Measurements from ENCODE around the gene AGRN. TPM values are rescaled to one million over a fixed set of nuclear protein-coding genes. Genes with fewer than 3 reads are reported as not detected.

Gene AGRN
- total and polyA plus RNA-seq, 4 experiments from 2014 or later, result 1.2 to 1.4 TPM; not detected in 2

- POLR2A ChIA-PET (ENCODE audit: partially characterized antibody), result no interaction called here
- H3K4me1 Mint-ChIP-seq, result peaks cover 0 to 3% (median 0%) of the 10 kb centered on the region in 4 donors
- H3K9me3 Mint-ChIP-seq, result no peaks in the 10 kb centered on the region
- Histone ChIP-seq H3K4me1 (ENCODE audit: insufficient read depth, low read length) (no peaks in the 10 kb centered on the region), H3K9me3 (ENCODE audit: control insufficient read depth in 1 of 2, low read length in 2 of 2) (no peaks in the 10 kb centered on the region), H3K27ac (ENCODE audit: low read depth, low read length) (no peak overlapping the region), H3K36me3 (ENCODE audit: insufficient read depth, low read length) (no peaks in the 10 kb centered on the region), H3K27me3 (ENCODE audit: insufficient read depth, low read length) (no peaks in the 10 kb centered on the region), H3K4me3 (ENCODE audit: low read length in 2 of 2) (no peak overlapping the region)
- H3K36me3 Mint-ChIP-seq, result no peaks in the 10 kb centered on the region
- peaks cover 0 to 6% of the 10 kb centered on the region in 2 donors for H3K27me3 Mint-ChIP-seq
- CTCF ChIA-PET (ENCODE audit: partially characterized antibody), result no interaction called here
- no peak overlapping the region for H3K4me3 Mint-ChIP-seq
- no peak overlapping the region for H3K27ac Mint-ChIP-seq
- intact Hi-C loops (cut with micrococcal nuclease), result no loop called here
- no peak for DNase-seq
Observed at GRCh38 chr1:1051127-1051810, 31.3 kb downstream of the AGRN start.

- Histone ChIP-seq H3K4me1 (ENCODE audit: insufficient read depth, low read length) (no peaks in the 10 kb centered on the region), H3K36me3 (ENCODE audit: insufficient read depth, low read length) (no peaks in the 10 kb centered on the region), H3K27ac (ENCODE audit: low read depth, low read length) (no peak overlapping the region), H3K9me3 (ENCODE audit: control insufficient read depth in 1 of 2, low read length in 2 of 2) (no peaks in the 10 kb centered on the region), H3K27me3 (ENCODE audit: insufficient read depth, low read length) (no peaks in the 10 kb centered on the region), H3K4me3 (ENCODE audit: low read length in 2 of 2) (no peak overlapping the region)
- DNase-seq, result no peak
- intact Hi-C loops (cut with micrococcal nuclease), result no loop called here
- Mint-ChIP-seq H3K36me3 (no peaks in the 10 kb centered on the region), H3K9me3 (no peaks in the 10 kb centered on the region), H3K4me1 (peaks cover 0 to 3% (median 0%) of the 10 kb centered on the region in 4 donors), H3K27ac (peak overlapping the region in 1 of 7 donors; percentile 29), H3K4me3 (peak overlapping the region in 1 of 8 donors; percentile 32), H3K27me3 (peaks cover 0 to 7% of the 10 kb centered on the region in 2 donors)
- CTCF ChIA-PET (ENCODE audit: partially characterized antibody), result no interaction called here
- POLR2A ChIA-PET (ENCODE audit: partially characterized antibody), result no interaction called here
Observed at GRCh38 chr1:1052003-1052840, 32.3 kb downstream of the AGRN start.

GRCh38 chr1:1053022-1053421 lies 33.1 kb downstream of the AGRN start:
- Mint-ChIP-seq H3K9me3 (no peaks in the 10 kb centered on the region), H3K4me3 (peak overlapping the region in 1 of 8 donors; percentile 9), H3K27ac (no peak overlapping the region), H3K4me1 (peaks cover 0 to 3% (median 1%) of the 10 kb centered on the region in 4 donors), H3K36me3 (no peaks in the 10 kb centered on the region), H3K27me3 (peaks cover 0 to 7% of the 10 kb centered on the region in 2 donors)
- Histone ChIP-seq H3K36me3 (ENCODE audit: insufficient read depth, low read length) (no peaks in the 10 kb centered on the region), H3K27me3 (ENCODE audit: insufficient read depth, low read length) (no peaks in the 10 kb centered on the region), H3K9me3 (ENCODE audit: control insufficient read depth in 1 of 2, low read length in 2 of 2) (no peaks in the 10 kb centered on the region), H3K4me1 (ENCODE audit: insufficient read depth, low read length) (no peaks in the 10 kb centered on the region), H3K27ac (ENCODE audit: low read depth, low read length) (no peak overlapping the region), H3K4me3 (ENCODE audit: low read length in 2 of 2) (no peak overlapping the region)
- intact Hi-C loops (cut with micrococcal nuclease), result no loop called here
- DNase-seq, result no peak
- ChIA-PET POLR2A (ENCODE audit: partially characterized antibody) (no interaction called here), CTCF (ENCODE audit: partially characterized antibody) (no interaction called here)

GRCh38 chr1:1053682-1054081 lies 33.8 kb downstream of the AGRN start:
- no peaks in the 10 kb centered on the region for H3K9me3 ChIP-seq (ENCODE audit: control insufficient read depth in 1 of 2, low read length in 2 of 2)
- H3K27me3 Mint-ChIP-seq, result peaks cover 3 to 12% of the 10 kb centered on the region in 2 donors
- H3K4me3 Mint-ChIP-seq, result no peak overlapping the region
- H3K36me3 ChIP-seq (ENCODE audit: insufficient read depth, low read length), result no peaks in the 10 kb centered on the region
- no peaks in the 10 kb centered on the region for H3K27me3 ChIP-seq (ENCODE audit: insufficient read depth, low read length)
- no peak overlapping the region for H3K27ac ChIP-seq (ENCODE audit: low read depth, low read length)
- DNase-seq, result no peak
- peaks cover 1% of the 10 kb centered on the region for H3K4me1 ChIP-seq (ENCODE audit: insufficient read depth, low read length)
- H3K9me3 Mint-ChIP-seq, result no peaks in the 10 kb centered on the region
- H3K4me3 ChIP-seq (ENCODE audit: low read length in 2 of 2), result no peak overlapping the region
- ChIA-PET CTCF (ENCODE audit: partially characterized antibody) (no interaction called here), POLR2A (ENCODE audit: partially characterized antibody) (no interaction called here)
- peaks cover 0 to 8% (median 1%) of the 10 kb centered on the region in 4 donors for H3K4me1 Mint-ChIP-seq
- H3K36me3 Mint-ChIP-seq, result no peaks in the 10 kb centered on the region
- intact Hi-C loops (cut with micrococcal nuclease), result no loop called here
- H3K27ac Mint-ChIP-seq, result no peak overlapping the region

GRCh38 chr1:1054099-1054700 lies 34.3 kb downstream of the AGRN start:
- peaks cover 7 to 15% of the 10 kb centered on the region in 2 donors for H3K27me3 Mint-ChIP-seq
- no peaks in the 10 kb centered on the region for H3K9me3 Mint-ChIP-seq
- Histone ChIP-seq H3K4me3 (ENCODE audit: low read length in 2 of 2) (no peak overlapping the region), H3K36me3 (ENCODE audit: insufficient read depth, low read length) (no peaks in the 10 kb centered on the region), H3K4me1 (ENCODE audit: insufficient read depth, low read length) (peaks cover 6% of the 10 kb centered on the region), H3K27ac (ENCODE audit: low read depth, low read length) (no peak overlapping the region), H3K27me3 (ENCODE audit: insufficient read depth, low read length) (no peaks in the 10 kb centered on the region), H3K9me3 (ENCODE audit: control insufficient read depth in 1 of 2, low read length in 2 of 2) (no peaks in the 10 kb centered on the region)
- H3K27ac Mint-ChIP-seq, result no peak overlapping the region
- CTCF ChIA-PET (ENCODE audit: partially characterized antibody), result no interaction called here
- POLR2A ChIA-PET (ENCODE audit: partially characterized antibody), result no interaction called here
- no peak overlapping the region for H3K4me3 Mint-ChIP-seq
- H3K4me1 Mint-ChIP-seq, result peaks cover 0 to 12% (median 4%) of the 10 kb centered on the region in 4 donors
- no peaks in the 10 kb centered on the region for H3K36me3 Mint-ChIP-seq
- intact Hi-C loops (cut with micrococcal nuclease), result no loop called here
- no peak for DNase-seq

GRCh38 chr1:1054971-1055370 lies 35.1 kb downstream of the AGRN start:
- H3K9me3 ChIP-seq (ENCODE audit: control insufficient read depth in 1 of 2, low read length in 2 of 2), result no peaks in the 10 kb centered on the region
- no peaks in the 10 kb centered on the region for H3K27me3 ChIP-seq (ENCODE audit: insufficient read depth, low read length)
- Mint-ChIP-seq H3K9me3 (no peaks in the 10 kb centered on the region), H3K4me1 (peaks cover 0 to 12% (median 4%) of the 10 kb centered on the region in 4 donors), H3K27me3 (peaks cover 7 to 15% of the 10 kb centered on the region in 2 donors), H3K27ac (no peak overlapping the region), H3K4me3 (no peak overlapping the region), H3K36me3 (no peaks in the 10 kb centered on the region)
- CTCF ChIA-PET (ENCODE audit: partially characterized antibody), result no interaction called here
- no peak overlapping the region for H3K27ac ChIP-seq (ENCODE audit: low read depth, low read length)
- no peak for DNase-seq
- H3K4me3 ChIP-seq (ENCODE audit: low read length in 2 of 2), result no peak overlapping the region
- intact Hi-C loops (cut with micrococcal nuclease), result no loop called here
- POLR2A ChIA-PET (ENCODE audit: partially characterized antibody), result no interaction called here
- H3K4me1 ChIP-seq (ENCODE audit: insufficient read depth, low read length), result peaks cover 11% of the 10 kb centered on the region
- H3K36me3 ChIP-seq (ENCODE audit: insufficient read depth, low read length), result no peaks in the 10 kb centered on the region
